Measurements from ENCODE around the gene MVK. TPM values are rescaled to one million over a fixed set of nuclear protein-coding genes. Genes with fewer than 3 reads are reported as not detected.

The MVK gene
- total and polyA plus RNA-seq, 4 donors = 34.9 to 50.3 (median 41.4) TPM

- Histone ChIP-seq H3K9ac (ENCODE audit: low read depth in 1 of 2, low read length in 2 of 2) (no peak overlapping the region), H3K27ac (ENCODE audit: low read depth in 1 of 2, low read length in 2 of 2) (no peak overlapping the region), H3K4me1 (ENCODE audit: control insufficient read depth in 4 of 4, insufficient read depth in 4 of 4, low read length in 3 of 4) (peaks cover 1 to 10% (median 8%) of the 10 kb centered on the region in 4 donors), H3K27me3 (ENCODE audit: control insufficient read depth in 4 of 4, insufficient read depth in 4 of 4, low read length in 3 of 4) (no peaks in the 10 kb centered on the region), H3K4me3 (ENCODE audit: low read depth in 1 of 3, low read length in 3 of 3) (no peak overlapping the region), H3K36me3 (ENCODE audit: control insufficient read depth in 4 of 4, insufficient read depth in 3 of 4, low read depth in 1 of 4, low read length in 3 of 4) (no peaks in the 10 kb centered on the region), H3K9me3 (ENCODE audit: control insufficient read depth in 4 of 4, low read length in 3 of 4) (no peaks in the 10 kb centered on the region)
- TF ChIP-seq GABPA (IDR thresholded peaks at IDR 0.05 in 1 of 2, conservative IDR thresholded peaks at IDR 0.05 in 1 of 2) (no peak), TAF1 (conservative IDR thresholded peaks at IDR 0.05) (no peak), EGR1 (IDR thresholded peaks at IDR 0.05; ENCODE audit: low read depth in 2 of 2) (no peak)
- TF ChIP-seq, protein P1, sequence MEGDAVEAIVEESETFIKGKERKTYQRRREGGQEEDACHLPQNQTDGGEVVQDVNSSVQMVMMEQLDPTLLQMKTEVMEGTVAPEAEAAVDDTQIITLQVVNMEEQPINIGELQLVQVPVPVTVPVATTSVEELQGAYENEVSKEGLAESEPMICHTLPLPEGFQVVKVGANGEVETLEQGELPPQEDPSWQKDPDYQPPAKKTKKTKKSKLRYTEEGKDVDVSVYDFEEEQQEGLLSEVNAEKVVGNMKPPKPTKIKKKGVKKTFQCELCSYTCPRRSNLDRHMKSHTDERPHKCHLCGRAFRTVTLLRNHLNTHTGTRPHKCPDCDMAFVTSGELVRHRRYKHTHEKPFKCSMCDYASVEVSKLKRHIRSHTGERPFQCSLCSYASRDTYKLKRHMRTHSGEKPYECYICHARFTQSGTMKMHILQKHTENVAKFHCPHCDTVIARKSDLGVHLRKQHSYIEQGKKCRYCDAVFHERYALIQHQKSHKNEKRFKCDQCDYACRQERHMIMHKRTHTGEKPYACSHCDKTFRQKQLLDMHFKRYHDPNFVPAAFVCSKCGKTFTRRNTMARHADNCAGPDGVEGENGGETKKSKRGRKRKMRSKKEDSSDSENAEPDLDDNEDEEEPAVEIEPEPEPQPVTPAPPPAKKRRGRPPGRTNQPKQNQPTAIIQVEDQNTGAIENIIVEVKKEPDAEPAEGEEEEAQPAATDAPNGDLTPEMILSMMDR (IDR thresholded peaks at IDR 0.05; ENCODE audit: low read depth, low read length, missing input control) = no peak
- TF ChIP-seq, protein P2, sequence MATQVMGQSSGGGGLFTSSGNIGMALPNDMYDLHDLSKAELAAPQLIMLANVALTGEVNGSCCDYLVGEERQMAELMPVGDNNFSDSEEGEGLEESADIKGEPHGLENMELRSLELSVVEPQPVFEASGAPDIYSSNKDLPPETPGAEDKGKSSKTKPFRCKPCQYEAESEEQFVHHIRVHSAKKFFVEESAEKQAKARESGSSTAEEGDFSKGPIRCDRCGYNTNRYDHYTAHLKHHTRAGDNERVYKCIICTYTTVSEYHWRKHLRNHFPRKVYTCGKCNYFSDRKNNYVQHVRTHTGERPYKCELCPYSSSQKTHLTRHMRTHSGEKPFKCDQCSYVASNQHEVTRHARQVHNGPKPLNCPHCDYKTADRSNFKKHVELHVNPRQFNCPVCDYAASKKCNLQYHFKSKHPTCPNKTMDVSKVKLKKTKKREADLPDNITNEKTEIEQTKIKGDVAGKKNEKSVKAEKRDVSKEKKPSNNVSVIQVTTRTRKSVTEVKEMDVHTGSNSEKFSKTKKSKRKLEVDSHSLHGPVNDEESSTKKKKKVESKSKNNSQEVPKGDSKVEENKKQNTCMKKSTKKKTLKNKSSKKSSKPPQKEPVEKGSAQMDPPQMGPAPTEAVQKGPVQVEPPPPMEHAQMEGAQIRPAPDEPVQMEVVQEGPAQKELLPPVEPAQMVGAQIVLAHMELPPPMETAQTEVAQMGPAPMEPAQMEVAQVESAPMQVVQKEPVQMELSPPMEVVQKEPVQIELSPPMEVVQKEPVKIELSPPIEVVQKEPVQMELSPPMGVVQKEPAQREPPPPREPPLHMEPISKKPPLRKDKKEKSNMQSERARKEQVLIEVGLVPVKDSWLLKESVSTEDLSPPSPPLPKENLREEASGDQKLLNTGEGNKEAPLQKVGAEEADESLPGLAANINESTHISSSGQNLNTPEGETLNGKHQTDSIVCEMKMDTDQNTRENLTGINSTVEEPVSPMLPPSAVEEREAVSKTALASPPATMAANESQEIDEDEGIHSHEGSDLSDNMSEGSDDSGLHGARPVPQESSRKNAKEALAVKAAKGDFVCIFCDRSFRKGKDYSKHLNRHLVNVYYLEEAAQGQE (IDR thresholded peaks at IDR 0.05) = no peak
- WGBS = 93% methylated on average over 13 of the region's 13 CpGs
- DNase-seq (ENCODE audit: low spot score) = no peak
Measured at GRCh38 chr12:109605599-109606228, 32.1 kb downstream of the MVK start.

- Histone ChIP-seq H3K36me3 (ENCODE audit: control insufficient read depth in 4 of 4, insufficient read depth in 3 of 4, low read depth in 1 of 4, low read length in 3 of 4) (no peaks in the 10 kb centered on the region), H3K9me3 (ENCODE audit: control insufficient read depth in 4 of 4, low read length in 3 of 4) (no peaks in the 10 kb centered on the region), H3K27ac (ENCODE audit: low read depth in 1 of 2, low read length in 2 of 2) (no peak overlapping the region), H3K4me1 (ENCODE audit: control insufficient read depth in 4 of 4, insufficient read depth in 4 of 4, low read length in 3 of 4) (peaks cover 1 to 10% (median 8%) of the 10 kb centered on the region in 4 donors), H3K9ac (ENCODE audit: low read depth in 1 of 2, low read length in 2 of 2) (no peak overlapping the region), H3K27me3 (ENCODE audit: control insufficient read depth in 4 of 4, insufficient read depth in 4 of 4, low read length in 3 of 4) (no peaks in the 10 kb centered on the region), H3K4me3 (ENCODE audit: low read depth in 1 of 3, low read length in 3 of 3) (no peak overlapping the region)
- no peak for DNase-seq (ENCODE audit: low spot score)
- 71% methylated on average over 30 of the region's 30 CpGs for WGBS
- no peak for TF ChIP-seq EGR1 (IDR thresholded peaks at IDR 0.05; ENCODE audit: low read depth in 2 of 2)
Measured at GRCh38 chr12:109606320-109607028, 32.9 kb downstream of the MVK start.

- H3K4me1 ChIP-seq (ENCODE audit: control insufficient read depth in 4 of 4, insufficient read depth in 4 of 4, low read length in 3 of 4) = peaks cover 1 to 10% (median 8%) of the 10 kb centered on the region in 4 donors
- no peaks in the 10 kb centered on the region for H3K36me3 ChIP-seq (ENCODE audit: control insufficient read depth in 4 of 4, insufficient read depth in 3 of 4, low read depth in 1 of 4, low read length in 3 of 4)
Measured at GRCh38 chr12:109607618-109608017, 34.0 kb downstream of the MVK start.

More at GRCh38 chr12:109607618-109608017, 34.0 kb downstream of the MVK start:
- Histone ChIP-seq H3K4me3 (ENCODE audit: low read depth in 1 of 3, low read length in 3 of 3) (no peak overlapping the region), H3K9ac (ENCODE audit: low read depth in 1 of 2, low read length in 2 of 2) (no peak overlapping the region), H3K9me3 (ENCODE audit: control insufficient read depth in 4 of 4, low read length in 3 of 4) (no peaks in the 10 kb centered on the region), H3K27ac (ENCODE audit: low read depth in 1 of 2, low read length in 2 of 2) (no peak overlapping the region), H3K27me3 (ENCODE audit: control insufficient read depth in 4 of 4, insufficient read depth in 4 of 4, low read length in 3 of 4) (no peaks in the 10 kb centered on the region)
- WGBS = 95% methylated on average over 4 of the region's 4 CpGs
- DNase-seq (ENCODE audit: low spot score) = no peak
- TF ChIP-seq NR2F2 (IDR thresholded peaks at IDR 0.05) (no peak), GABPA (IDR thresholded peaks at IDR 0.05 in 1 of 2, conservative IDR thresholded peaks at IDR 0.05 in 1 of 2) (no peak), ZBTB33 (IDR thresholded peaks at IDR 0.05) (no peak), HNF4A (conservative IDR thresholded peaks at IDR 0.05) (no peak)

All from liver (tissue), 9 donors.